ENCODE measurements around the gene UST.

- TF ChIP-seq NFRKB (IDR thresholded peaks at IDR 0.05): no peak
- TF ChIP-seq ELF4 (IDR thresholded peaks at IDR 0.05): no peak
- TF ChIP-seq SP1 (IDR thresholded peaks at IDR 0.05): no peak
- TF ChIP-seq PKNOX1 (IDR thresholded peaks at IDR 0.05): no peak
- TF ChIP-seq FOXM1 (IDR thresholded peaks at IDR 0.05; ENCODE audit: borderline replicate concordance): no peak
- no peak for TF ChIP-seq ZNF384 (IDR thresholded peaks at IDR 0.05)
- TF ChIP-seq CTBP1 (IDR thresholded peaks at IDR 0.05; ENCODE audit: borderline replicate concordance): no peak
- no peak for TF ChIP-seq FOXA1 (IDR thresholded peaks at IDR 0.05)
- TF ChIP-seq SUZ12 (IDR thresholded peaks at IDR 0.05): no peak
- TF ChIP-seq BHLHE40 (IDR thresholded peaks at IDR 0.05; ENCODE audit: borderline replicate concordance): no peak
- no peak for TF ChIP-seq TARDBP (IDR thresholded peaks at IDR 0.05)
- TF ChIP-seq HDGF (IDR thresholded peaks at IDR 0.05; ENCODE audit: borderline replicate concordance): no peak
- TF ChIP-seq LEF1 (IDR thresholded peaks at IDR 0.05; ENCODE audit: borderline replicate concordance): no peak
These were observed 139.4 kb downstream of the UST start for GRCh38 chr6:148885925-148886845.
